Activated CD4-positive, CD25-positive, alpha-beta regulatory T cell (primary cell): ENCODE results near the gene MREG.
A peak's percentile ranks its signal among the peaks of the same experiment; 100 is the strongest.
"Not testable (repeated sequence)": the region's sequence is repeated elsewhere in the genome, so short reads cannot be mapped to it uniquely, and the experiment has no call there.

Experiments used
- DNase-seq, 4 experiments: peaks; one replicate each; lab custom pipeline; 2025; lab: John Stamatoyannopoulos, UW

Gene MREG

DNA sequence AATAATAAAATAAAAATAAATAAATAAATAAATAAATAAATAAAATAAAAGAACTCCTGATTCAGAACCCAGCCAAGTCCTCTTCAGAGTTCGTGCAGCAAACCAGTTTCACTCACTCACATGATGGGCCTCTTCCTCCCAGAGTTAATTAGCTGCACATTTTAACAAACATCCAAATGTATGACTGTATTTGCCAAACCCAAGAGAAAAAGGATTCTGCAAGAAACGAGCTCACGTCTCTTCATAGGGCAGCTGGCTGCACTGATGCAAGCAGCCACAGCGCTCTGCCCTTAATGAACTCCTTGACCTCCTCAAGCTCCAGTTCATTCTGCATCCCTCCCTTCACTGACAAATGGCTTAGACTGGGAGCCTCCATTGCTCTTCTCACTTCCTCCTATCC, 55.1 kb downstream of the MREG start:
- DNase-seq: no peak

DNA sequence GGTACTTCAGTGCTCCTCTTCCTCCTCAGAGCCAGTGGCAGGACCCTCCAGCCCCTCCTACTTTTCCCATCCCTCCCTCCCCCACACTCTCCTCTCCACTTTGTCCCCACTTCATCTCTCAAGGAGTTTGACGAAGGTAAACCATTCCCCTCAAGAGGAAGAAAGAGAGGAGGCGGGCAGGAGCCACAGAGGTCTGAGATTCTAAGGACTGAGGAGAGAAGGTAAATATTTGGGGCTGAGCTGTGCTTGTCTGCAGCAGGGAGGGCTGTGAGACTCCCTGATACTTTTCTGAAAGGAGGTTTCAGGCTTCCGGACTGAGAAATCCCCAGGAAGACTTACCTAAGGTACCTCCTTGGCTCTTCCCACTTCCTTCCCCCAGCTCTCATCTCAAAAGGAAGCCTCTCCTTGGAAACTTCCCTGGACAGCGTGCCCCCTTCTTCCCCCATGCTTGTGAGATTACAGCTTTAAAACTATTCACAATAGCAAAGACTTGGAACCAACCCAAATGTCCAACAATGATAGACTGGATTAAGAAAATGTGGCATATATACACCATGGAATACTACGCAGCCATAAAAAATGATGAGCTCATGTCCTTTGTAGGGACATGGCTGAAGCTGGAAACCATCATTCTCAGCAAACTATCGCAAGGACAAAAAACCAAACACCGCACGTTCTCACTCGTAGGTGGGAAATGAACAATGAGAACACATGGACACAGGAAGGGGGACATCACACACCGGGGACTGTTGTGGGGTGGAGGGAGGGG, 55.8 kb downstream of the MREG start:
- not testable (repeated sequence) for DNase-seq

DNA sequence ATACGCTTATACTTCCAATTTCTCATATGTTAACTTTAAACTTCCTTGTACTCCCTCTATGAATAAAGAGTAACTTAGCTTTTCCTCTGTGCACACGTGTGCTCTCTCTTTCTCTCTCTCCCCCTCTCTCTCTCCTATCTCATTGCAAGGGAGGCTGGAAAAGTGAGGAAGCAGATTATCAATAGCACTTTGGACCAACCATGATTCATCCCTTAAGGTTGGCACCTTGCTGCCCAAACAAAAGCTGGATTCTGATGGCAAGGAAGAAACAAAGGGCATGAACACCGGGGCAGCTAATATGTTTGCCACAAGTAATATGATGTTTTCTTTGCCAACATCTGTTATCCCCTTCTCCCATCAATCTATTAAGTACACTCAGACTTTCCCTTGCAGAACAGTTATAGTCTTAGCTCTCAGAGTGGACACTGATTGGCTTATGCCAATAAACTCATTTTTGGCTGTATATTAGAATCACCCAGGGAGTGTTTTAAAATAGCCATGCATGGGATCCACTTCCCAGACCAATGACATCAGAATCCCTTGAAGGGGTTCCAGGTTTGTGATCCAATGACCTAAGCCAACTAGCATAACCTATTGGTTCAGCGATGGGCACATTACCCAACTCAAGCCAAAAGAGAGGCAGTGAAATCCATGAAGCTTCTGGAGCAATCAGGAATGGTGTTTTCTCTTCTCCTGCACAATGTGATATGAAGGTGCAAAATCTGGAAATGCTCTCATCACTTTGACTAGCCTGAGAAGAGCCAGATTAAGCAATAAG, 60.3 kb downstream of the MREG start:
- DNase-seq: no peak

DNA sequence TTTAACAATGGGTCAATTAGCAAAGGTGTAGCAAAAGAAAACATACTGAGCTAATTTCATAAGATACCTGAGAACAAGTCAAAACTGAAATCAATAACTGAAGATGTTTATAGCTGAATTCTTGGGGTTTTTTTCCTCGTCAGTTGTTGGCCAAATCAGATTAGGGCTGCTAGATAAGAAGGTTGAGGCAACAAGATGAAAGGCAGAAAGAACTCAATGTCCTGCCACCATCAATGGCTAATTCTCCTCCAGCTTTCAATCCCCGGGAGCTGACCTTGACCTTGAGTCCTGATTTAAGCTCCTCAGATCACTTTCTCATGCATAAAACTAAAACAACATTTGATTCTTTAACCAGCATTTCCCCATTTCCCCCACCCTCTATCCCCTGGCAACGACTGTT, 61.8 kb downstream of the MREG start:
- no peak for DNase-seq

DNA sequence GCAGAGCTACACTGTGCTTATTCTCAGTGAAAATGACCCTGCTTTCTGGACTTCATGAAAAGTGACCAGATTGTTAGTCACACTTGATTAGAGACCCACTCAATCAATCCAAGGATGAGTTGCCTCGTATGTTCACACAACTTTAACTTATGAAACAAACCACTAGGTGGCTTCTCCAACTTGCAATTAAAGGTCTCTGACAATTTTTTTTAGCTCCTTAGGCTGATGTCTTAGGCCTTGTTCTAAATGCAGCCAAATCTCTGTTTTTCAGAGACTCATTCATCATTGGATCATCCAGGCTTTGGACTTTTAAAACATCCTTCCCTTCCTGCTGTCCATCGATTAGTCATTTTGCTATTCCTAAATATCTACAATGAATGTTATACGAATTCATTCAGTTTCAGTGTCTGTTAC, 63.4 kb downstream of the MREG start:
- no peak for DNase-seq

DNA sequence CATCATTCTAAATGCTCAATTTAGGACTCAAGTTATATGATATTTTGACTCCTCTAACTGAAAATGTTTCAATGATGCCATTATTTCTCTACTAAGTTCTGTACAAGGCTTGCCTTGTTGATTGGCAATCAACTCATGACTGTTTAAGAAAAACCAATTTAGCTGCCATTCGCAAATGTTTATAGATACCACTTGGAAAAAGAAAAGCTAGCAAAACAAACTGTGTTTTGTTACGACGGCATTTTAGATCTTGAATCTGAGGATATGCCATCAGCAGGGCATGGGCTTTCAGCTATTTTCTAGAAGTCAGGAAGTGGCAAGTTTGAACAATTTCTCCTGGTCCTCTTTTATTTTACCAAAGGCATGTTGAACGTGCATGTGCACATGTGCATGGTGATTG, 65.3 kb downstream of the MREG start:
- no peak for DNase-seq

DNA sequence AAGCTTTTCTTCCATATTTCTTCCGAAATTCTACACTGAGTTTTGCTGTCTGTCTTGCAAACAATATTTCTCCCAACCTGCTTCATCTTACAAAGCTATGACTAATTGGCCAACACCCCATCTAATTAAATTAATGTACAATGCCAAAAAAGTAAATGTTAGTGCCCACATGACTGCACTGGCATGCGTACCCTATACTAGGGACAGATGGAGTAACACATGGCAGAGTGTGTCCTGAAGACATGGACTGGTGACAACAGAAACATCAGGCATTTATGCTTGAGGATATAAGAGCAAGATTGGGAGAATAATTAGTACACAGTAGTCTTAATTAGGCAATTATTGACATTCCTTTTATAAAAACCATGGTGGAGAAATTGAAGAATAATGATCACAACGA, 66.8 kb downstream of the MREG start:
- no peak for DNase-seq

DNA sequence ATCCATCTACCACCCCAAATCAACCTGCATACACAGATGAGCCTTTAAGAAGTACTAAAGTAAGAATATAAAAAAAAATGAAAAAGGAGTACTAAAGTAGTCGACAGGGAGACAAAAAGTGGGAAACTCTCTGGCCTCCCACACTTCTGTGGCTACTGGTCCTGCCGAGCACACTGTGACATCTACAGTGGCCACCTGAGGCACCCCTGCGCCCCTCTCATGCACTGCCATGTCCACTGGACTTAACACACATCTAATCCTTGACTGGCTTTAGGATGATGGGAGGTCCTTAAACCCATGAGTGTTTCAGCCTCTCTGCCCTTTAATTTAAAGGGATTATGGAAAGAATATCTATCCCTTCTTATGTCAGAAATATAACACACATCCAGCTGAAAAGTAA, 71.2 kb downstream of the MREG start:
- no peak for DNase-seq

DNA sequence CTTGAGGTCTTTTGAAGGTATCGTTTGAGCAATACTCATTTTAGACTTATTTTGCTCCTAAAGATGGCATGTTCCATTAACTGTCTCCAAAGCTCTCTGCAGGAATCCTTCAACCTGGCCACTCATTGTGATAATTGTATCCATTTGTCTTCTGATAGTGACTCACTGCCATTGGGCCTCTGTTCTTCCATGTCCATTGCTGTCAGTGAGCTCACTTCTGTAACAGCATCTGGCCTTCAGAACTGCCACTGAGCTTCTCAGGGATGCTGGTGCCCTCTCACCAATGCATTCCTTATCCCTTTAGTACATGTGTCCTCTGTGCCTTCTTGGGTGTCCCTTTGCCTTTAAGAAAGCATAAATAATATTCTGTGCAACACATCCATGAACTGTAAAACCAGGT, 71.6 kb downstream of the MREG start:
- DNase-seq: no peak

DNA sequence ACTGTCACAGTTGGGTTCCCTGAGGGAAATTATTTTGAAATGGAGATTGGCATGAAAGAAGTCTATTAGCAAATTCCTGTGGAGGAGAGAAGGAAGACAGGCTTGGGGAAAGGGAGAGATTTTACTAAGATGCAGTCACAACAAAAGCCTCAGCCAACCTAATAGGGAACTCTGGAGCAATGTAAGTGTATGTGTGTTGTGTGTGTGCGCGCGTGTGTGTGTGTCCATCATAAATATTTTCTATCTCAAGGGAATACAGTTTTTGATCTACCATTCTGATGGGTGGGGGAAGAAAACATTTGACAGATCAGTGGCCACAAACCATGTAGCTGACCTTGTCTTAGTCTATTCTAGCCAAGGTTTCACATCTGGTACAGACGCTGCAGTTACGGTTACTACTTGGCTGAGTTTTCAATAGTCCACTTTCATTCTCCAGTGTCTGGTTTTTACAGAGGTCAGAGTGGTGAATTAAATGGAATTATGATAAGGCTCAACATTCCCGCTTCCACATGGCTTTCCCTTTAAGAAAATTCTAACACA, 72.6 kb downstream of the MREG start:
- DNase-seq: no peak

DNA sequence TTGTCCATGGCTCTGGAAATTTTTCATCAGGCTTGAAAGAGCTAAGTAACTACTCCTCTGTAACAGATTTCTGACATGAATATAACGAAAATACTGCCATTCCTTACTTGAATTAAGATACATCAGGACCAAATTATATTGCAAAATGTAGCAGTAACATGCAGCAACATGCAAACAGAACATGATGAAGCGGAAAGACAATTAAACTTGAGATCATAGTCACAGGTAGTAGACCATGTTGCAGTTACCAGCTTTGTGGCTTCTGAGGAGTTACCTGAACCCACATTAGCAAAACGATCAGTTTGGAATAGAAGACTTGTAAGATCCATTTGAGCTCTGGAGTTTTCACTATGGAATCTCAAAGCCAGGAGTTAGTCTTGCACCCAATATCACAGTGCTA, 76.2 kb downstream of the MREG start:
- no peak for DNase-seq

DNA sequence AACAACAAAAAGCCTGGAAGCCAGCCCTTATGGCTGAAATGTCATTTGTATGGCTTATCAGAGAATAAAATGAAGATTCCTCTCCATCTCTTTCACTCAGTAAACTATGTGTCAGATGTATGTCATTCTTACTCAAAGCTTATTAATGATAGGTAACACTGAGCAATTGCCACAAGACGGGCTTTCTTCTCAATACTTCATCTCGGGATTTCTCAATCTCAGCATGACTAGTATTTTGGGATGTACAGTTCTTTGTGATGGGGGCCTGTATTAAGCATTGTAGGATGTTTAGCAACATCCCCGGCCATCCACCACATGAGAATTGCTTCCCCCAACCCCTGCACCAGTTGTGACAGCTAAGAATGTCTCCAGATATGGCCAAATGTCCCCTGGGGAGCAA, 80.2 kb downstream of the MREG start:
- no peak for DNase-seq

DNA sequence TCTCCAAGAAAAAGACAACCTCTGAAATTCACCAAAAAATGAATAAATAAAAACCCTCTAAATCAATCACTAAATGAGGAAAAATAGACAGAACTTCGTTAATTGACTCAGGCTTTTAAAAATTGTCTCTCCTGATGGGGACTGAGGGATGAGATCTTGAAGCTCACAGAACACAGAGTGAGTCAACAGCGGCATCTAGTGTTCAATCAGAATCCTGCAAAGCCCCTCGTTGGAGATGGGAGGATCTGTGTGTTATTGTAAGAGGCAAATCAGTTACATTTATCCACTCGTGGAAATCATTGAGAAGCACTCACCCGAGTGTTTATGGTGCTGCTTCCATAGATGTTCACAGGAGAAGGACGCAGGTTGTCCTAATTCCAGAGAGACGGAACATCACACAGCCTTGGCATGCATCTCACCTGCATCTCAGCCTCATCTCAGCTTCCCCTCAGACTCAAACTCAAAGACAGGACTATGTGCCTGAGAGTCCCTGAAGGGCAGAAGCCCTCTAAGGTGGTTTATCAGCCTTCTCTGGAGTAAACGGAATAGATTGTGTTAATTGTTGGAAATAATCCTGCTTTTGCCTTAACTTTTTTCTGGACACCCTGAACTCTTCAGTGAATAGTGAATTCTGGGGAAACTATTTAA, 82.0 kb downstream of the MREG start:
- peak in 2 of 4 experiments; percentile 1 to 5 for DNase-seq

DNA sequence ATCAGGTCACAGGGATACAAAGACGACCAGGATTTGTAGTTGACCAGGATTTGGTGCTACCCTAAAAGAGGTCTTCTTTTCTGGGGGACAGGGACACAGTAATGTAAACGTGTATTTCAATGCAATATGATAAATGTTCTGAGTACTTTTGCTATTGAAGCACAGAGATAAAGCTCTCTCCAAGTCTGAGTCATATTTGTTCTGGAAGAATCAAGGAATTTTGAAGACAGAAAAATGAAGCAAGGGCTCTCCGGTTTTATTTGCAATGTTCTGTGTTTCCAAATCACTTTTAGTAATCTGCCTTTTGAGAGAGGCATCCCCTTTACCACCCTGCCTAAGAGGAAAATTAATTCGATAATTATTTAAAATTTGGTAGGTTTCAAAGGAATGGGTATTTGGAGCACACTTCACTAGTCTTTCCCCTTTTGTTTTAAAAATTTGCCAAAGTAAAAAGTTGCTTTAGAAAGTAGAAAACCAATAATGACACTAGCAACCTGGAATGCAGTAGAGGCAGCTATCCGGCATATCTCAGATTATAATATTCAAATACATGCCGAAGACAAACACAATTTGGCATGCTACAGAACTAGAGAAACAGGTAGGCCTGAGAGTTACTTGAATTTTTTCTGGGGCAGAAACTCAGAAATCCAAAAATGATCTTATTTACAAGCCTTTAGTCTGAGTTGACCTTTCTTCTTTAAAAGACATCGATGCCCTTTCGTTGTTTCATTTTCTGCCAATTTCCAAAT, 82.7 kb downstream of the MREG start:
- no peak for DNase-seq

DNA sequence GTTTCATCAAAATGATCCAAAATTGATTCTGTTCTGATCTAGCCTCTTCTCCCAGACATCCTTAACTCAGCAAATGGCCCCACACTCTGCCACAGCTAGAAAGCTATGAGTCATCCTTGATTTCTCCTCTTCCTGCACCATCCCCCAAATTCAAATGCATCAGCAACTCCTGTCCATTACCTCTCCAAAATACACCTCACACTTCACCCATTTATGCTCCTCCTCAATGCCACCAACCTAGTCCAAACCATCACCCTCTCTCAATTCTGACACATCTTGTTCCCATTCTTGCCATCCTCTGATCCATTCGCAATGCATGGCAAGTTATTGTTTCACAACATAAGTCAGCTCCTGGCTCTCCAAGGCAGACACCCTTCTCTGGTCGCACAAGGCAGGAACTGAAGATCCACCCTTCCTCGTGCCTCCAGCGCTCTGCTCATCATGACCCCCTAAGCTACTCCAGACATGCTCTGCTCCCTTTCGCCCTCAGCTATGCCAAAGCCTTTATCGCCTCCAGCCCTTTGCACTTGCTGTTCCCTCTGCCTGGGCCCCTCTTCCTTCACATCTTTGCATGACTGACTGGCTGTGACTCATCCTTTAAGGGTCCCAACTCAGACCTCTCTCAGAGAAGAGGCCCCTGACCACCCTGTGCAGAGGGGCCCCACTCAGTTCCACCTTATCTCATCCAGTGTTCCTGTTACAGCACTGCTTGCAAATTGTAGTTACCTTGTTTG, 83.6 kb downstream of the MREG start:
- DNase-seq: no peak

DNA sequence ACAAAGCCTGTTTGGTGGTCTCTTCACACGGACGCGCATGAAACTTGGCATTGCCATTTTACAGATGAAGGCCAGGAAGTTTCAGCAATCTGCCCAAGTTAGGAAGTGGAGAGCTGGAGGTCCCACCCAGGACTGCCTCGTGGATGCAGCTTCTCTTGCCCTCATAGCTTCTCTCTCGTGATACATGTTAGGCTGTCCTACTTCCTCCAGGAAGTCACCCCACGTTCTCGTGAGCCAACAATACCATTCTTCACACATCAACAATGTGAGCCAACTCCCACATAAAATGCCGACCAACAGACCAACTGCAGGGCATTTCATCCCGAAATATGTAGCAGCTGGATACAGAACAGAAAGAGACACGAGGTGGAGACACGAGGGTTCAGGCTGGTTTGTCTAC, 85.3 kb downstream of the MREG start:
- no peak for DNase-seq

DNA sequence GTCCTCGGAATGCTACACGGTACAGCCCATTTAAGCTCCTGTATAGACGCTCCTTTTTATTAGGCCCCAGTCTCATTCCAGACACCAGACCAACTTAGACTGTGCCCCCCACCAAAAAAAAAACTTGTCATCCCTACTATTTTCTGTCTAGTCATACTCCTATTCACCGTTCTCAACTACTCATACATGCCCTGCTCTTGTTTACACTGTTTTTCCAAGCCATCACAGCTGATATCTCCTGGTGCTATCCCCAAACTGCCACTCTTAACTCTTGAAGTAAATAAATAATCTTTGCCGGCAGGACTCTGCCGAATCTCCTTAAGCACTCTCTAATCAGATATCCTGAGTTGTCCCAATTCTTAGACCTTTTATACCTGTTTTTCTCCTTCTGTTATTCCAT, 86.4 kb downstream of the MREG start:
- DNase-seq: not testable (repeated sequence)

DNA sequence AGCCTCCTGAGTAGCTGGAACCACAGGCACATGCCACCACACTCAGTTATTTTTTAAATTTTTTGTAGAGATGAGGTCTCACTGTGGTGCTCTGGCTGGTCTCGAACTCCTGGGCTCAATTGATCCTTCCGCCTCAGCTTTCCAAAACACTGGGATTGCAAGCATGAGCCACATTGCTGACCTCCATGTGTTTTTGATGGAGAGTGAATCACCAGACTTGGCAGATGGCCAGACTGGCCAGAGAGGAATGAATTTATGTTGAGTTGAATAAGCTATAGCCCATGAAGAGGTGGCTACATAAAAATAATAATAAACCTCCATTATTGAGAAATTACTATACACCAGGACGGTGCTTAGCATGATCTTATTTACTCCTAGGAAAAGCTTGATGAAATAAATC, 91.5 kb downstream of the MREG start:
- DNase-seq: no peak

DNA sequence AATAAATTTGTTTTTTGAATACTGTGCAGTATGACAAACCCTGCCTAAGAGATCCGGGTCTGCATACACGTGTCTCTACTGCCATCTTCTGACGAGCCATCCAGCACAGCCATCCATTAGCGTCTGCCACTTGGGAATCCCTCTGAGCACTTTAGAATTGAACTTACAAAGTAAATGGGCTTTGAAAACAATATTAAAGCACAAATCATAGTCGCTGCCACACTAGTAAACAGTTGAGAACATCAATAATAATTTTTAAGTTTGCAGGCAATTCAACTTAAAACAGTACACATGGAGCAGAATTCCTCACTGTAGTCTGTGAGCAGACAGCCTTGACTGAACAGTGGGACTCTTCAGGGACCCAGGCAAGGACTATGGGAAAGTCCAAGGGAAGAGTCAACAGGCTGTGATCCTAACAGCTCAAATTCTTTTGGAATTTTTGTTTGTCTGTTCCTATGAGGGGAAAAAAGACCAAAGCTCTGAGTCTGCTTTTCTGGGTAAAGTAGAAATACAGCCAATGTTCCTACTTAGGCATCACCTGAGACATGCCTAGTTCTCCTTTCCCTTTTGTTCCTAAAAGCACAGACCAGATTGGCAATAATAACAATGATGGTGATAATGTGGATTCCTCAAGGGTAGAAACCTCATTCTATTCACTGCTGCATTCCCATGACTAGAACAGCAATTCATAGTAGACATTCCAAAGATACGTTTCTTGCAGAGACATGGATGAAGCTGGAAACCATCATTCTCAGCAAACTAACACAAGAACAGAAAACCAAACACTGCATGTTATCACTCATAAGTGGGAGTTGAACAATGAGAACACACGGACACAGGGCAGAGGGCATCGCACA, 92.9 kb downstream of the MREG start:
- DNase-seq: peak in 1 of 4 experiments; percentile 4

DNA sequence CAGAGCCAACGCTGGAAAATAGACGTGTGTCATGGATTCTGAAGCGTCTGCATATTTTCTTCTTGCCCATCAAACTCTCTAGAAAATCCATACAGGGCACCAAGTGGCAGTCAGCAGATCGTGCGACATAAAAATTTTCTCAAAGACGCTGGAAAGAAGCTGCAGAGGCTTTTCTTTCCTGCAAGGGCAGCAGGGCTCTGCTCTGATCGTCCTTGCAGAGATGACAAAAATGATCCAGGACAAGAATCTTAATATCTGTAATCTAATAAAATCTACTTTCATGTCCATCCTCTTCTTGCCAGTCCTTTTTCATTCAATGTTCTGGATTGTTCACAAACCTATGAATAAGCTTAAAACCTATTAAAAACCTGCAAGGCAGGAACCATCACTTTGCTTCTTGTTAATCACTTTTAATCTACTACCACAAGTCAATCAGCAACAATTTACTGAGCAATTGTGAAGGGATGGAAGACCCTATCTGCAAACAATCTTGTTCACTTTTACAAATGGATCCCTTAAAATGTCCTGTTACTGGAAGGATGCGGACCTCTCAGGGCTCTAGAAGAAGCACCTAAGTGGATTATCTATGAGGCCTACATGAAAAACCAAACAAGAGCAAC, 93.6 kb downstream of the MREG start:
- no peak for DNase-seq
